ENCODE measurements around the gene XXYLT1.

The XXYLT1 gene

DNA sequence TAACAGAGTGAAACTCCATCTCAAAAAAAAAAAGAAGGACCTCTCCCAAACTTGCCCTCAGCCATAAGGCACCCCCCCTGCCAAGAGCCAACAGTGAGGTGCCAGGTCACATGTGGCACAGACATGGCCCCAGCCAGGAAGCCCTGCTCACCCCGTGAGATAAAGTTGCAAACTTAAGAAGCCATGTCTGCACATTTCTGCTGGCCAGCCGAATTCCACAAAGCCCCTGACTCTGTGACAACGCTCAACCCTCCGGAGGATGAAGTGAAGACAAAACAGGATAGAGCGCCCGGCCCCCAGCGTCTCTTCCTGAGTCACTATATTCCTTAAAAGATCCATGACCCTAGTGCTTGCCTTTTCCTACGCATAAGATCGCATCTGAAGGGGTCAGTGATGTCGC lies 188.1 kb downstream of the XXYLT1 start:
- no peak for DNase-seq (ENCODE audit: low read depth in 3 of 3, low spot score in 1 of 3)

DNA sequence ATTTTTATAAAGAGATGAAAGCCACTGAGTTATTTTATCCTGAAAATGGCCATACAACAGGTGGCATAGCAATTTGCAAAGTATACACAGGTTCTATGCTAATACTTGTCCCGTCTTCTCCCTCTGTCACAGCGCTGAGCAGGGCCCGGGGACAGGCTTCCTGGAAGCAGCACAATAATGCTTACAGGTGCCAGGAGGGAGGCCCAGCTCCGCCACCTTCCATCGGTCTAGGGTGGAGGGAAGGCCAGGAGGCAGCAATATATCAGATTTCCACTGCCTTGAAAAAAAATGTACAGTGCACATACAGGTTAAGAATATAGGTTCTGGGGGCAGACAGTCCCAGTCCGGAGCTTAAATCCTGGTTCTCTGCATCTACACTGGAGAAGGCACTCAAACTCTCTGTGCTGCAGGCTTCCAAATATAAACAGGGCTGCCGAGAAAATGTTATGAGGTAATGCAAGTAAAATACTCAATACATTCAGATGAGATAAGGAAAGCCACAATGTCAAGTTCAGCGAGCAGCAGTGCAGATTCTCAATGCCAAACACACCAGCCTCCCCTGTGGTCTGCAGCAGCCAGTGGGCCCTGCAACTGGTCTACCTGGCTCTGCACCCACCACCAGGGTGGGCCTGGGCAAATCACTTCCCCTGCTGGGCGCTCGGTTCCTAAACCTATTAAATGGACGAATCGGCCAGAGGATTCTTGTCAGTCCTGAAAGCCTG lies 189.6 kb downstream of the XXYLT1 start:
- DNase-seq (ENCODE audit: low read depth in 3 of 3, low spot score in 1 of 3), result no peak

- no peak for DNase-seq (ENCODE audit: low read depth in 3 of 3, low spot score in 1 of 3)
Observed at GRCh38 chr3:195080571-195081151, 190.3 kb downstream of the XXYLT1 start.

GRCh38 chr3:195080125-195080524 lies 190.8 kb downstream of the XXYLT1 start:
- DNase-seq (ENCODE audit: low read depth in 3 of 3, low spot score in 1 of 3), result no peak

DNA sequence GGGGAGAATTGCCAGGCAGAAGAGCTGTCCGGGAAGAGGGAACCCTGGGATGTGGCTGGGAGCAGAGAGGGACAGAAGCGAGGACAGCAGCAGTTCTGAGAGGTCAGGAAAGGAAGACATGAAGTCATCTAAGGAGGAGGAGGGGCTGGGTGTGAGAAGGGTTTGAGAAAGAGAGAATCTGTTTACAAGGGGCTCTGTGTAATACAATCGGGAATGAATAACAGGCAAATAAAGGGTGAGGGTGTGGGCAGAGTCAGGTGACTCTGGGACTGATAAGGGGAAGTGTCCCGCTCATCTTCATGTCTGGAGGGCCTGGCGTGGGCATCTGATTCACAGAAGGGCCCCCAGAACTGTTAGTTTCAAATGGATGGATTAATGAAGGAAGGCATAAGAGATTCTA lies 191.3 kb downstream of the XXYLT1 start:
- DNase-seq (ENCODE audit: low read depth in 3 of 3, low spot score in 1 of 3), result no peak

DNA sequence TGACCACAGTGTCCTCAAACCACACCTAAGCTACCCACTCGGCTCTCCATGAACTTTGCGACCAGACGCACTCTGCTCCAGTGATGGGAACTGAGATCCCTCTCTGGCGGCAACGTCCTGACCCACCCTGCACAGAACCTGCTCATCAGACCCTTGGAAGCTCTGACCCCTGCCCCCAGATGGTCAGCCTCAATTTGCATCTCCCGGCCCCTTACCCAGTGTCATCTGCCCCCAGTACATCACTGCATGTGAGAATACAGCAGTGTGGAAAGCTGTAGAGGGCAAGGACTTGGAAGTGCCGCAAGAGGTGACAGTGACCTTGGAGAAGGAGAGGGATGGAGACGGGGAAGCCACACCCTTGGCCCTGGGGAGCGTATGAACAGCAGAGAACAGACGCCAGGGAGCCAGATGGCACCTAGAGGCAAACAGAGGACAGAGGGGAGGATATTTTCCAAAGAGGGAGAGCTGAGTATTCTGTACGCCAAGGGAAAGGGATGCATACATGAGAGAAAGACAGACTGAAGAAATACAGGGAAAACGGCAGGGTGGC lies 192.0 kb downstream of the XXYLT1 start:
- DNase-seq (ENCODE audit: low read depth in 3 of 3, low spot score in 1 of 3), result no peak

DNA sequence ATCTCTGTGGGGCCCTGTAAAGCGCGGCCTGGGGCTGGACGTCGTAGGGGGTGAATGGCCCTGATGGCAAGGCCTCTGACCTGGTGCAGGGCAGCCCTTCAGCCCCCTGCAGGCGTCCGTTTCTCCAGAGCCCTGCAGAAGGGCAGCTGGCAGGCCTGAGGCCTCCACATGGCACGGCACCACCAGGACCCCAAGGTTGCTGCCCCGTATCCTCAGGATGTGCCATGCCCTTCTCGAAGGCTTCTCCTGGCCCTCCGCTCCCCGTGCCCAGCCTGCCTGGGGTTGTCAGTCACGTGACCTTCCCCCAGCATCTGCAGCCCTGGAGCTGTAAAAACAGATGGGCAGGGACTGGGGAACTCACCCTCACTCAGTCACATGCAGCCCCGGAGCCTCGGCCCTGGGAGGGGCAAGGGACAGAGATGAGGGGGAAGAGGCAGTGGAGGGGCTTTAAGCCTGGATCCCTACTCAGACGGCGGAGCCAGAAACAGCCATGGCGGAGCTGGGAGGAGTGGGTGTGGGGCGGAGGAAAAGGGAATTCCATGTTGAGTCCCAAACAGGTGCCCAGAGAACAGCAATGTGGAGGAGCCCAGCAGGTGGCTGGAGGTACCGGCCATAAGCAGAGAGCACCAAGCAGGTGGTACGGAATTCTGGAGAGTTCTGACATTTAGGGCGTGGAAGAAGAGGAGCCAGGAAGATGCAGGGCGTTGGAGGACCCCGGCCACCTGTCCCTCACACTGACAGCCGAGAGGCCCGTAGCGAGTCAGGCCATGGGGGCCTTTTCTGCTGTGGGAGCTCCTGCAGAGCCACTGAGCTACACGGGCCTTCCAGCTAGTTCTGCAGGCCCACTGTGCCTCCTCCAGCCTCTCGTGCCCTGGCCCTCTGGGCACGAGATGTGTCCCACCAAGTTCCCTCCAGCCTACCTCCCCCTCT lies 193.1 kb downstream of the XXYLT1 start:
- no peak for DNase-seq (ENCODE audit: low read depth in 3 of 3, low spot score in 1 of 3)

- no peak for DNase-seq (ENCODE audit: low read depth in 3 of 3, low spot score in 1 of 3)
Observed at GRCh38 chr3:195076981-195077610, 193.9 kb downstream of the XXYLT1 start.

- no peak for DNase-seq (ENCODE audit: low read depth in 3 of 3, low spot score in 1 of 3)
Observed at GRCh38 chr3:195075941-195076875, 194.8 kb downstream of the XXYLT1 start.

GRCh38 chr3:195075199-195075940 lies 195.6 kb downstream of the XXYLT1 start:
- no peak for DNase-seq (ENCODE audit: low read depth in 3 of 3, low spot score in 1 of 3)

GRCh38 chr3:195073866-195074860 lies 196.8 kb downstream of the XXYLT1 start:
- no peak for DNase-seq (ENCODE audit: low read depth in 3 of 3, low spot score in 1 of 3)

GRCh38 chr3:195072916-195073564 lies 197.9 kb downstream of the XXYLT1 start:
- DNase-seq (ENCODE audit: low read depth in 3 of 3, low spot score in 1 of 3), result no peak

- DNase-seq (ENCODE audit: low read depth in 3 of 3, low spot score in 1 of 3), result no peak
Observed at GRCh38 chr3:195071916-195072820, 198.8 kb downstream of the XXYLT1 start.

GRCh38 chr3:195071011-195071728 lies 199.8 kb downstream of the XXYLT1 start:
- no peak for DNase-seq (ENCODE audit: low read depth in 3 of 3, low spot score in 1 of 3)

DNA sequence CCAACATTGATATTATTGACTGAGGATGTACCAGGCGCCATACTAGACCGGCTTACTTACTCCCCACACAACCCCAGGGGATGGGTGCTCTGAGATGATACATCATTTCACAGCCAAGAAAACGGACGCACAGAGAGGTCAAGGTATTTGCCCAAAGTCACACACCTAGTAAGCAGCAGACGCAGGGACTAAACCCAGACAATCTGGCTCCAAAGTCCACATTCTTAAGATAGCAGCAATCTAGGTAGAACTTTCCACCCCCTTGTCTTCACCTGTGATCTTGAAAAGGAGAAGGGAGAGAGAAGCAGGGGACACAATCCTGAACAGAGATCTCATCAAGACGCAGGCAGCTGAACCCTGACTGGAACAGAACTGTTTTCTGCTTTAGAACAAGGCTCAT lies 200.6 kb downstream of the XXYLT1 start:
- no peak for DNase-seq (ENCODE audit: low read depth in 3 of 3, low spot score in 1 of 3)
